ENCODE measurements around the gene ZNF431.
"Not testable (repeated sequence)": the region's sequence is repeated elsewhere in the genome, so short reads cannot be mapped to it uniquely, and the experiment has no call there.

Gene ZNF431

DNA sequence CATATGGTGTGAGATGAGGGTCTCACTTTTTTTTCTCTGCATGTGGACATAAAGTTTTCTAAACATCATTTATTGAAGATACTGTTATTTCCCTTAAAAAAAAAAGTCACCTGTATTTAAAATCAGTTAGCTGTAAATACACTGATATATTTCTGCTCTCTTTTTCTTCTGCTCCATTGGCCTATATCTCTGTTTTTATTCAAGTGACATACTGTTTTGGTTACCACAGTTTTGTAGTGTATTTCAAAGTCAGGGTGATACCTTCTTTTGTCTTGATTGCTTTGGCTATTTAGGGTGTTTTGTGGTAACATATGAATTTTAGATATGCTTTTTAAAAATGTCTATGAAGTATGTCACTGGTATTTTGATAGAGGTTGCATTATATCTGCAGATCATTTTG, 15.8 kb upstream of the ZNF431 start:
- H3K4me3 ChIP-seq (ENCODE audit: insufficient read depth, low read depth, low read length): no peak overlapping the region
- H3K9me3 ChIP-seq (ENCODE audit: control insufficient read depth, low read length): no peaks in the 10 kb centered on the region
- H3K27ac ChIP-seq (ENCODE audit: insufficient read depth, low read depth, low read length, poor library complexity, severe bottlenecking): no peak overlapping the region
- no peaks in the 10 kb centered on the region for H3K36me3 ChIP-seq (ENCODE audit: control insufficient read depth, insufficient read depth, low read length)
- H3K27me3 ChIP-seq (ENCODE audit: control insufficient read depth, insufficient read depth, low read length, poor library complexity, severe bottlenecking): no peaks in the 10 kb centered on the region
- no peaks in the 10 kb centered on the region for H3K4me1 ChIP-seq (ENCODE audit: control insufficient read depth, insufficient read depth, low read length)

DNA sequence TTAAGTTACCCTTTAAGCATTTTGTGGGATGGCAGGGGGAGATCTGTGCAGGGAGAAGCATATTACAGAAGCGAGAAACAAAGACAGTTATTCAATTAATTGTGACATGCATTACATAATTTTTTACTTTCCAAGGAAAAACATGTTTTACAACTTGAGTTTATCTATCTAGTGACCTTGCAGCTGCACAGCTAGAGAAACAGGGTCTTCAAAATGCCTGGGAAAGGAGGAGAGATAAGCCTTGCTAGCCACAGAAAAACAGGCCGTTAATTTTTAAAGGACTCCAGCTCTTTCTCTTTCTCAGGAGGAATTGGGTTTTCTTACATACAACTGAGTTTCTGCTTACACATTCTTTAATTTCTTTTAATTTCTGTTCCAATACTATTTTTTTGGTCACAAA, 14.8 kb upstream of the ZNF431 start:
- H3K4me3 ChIP-seq (ENCODE audit: insufficient read depth, low read depth, low read length): no peak overlapping the region
- H3K4me1 ChIP-seq (ENCODE audit: control insufficient read depth, insufficient read depth, low read length): no peaks in the 10 kb centered on the region
- no peaks in the 10 kb centered on the region for H3K36me3 ChIP-seq (ENCODE audit: control insufficient read depth, insufficient read depth, low read length)
- H3K9me3 ChIP-seq (ENCODE audit: control insufficient read depth, low read length): no peaks in the 10 kb centered on the region
- no peaks in the 10 kb centered on the region for H3K27me3 ChIP-seq (ENCODE audit: control insufficient read depth, insufficient read depth, low read length, poor library complexity, severe bottlenecking)
- no peak overlapping the region for H3K27ac ChIP-seq (ENCODE audit: insufficient read depth, low read depth, low read length, poor library complexity, severe bottlenecking)
- 0 to 48% methylated on average over 1 to 2 of the region's 2 CpGs for WGBS, 2 experiments

DNA sequence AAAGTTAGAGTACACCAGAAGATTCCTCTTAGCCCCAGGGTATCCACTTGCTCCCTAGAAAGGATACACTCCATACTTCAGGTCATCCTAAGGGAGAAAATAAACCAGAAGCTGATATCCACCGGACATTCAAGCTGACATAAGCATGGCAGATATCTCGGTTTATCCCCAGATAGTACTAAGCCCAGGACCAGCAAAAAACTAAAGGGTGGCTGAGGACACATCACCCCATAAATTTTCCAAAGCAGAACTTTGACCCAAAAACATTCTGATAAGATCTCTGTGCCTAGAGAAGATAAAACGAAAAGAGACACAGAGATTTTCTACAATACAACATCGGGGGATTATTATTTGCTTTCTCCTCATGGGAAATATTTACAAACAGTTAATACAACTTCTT, 13.9 kb upstream of the ZNF431 start:
- no peaks in the 10 kb centered on the region for H3K9me3 ChIP-seq (ENCODE audit: control insufficient read depth, low read length)
- H3K4me1 ChIP-seq (ENCODE audit: control insufficient read depth, insufficient read depth, low read length): no peaks in the 10 kb centered on the region
- H3K27me3 ChIP-seq (ENCODE audit: control insufficient read depth, insufficient read depth, low read length, poor library complexity, severe bottlenecking): no peaks in the 10 kb centered on the region
- 61 to 67% methylated on average over 3 to 4 of the region's 4 CpGs for WGBS, 2 experiments
- no peak overlapping the region for H3K27ac ChIP-seq (ENCODE audit: insufficient read depth, low read depth, low read length, poor library complexity, severe bottlenecking)
- no peaks in the 10 kb centered on the region for H3K36me3 ChIP-seq (ENCODE audit: control insufficient read depth, insufficient read depth, low read length)
- H3K4me3 ChIP-seq (ENCODE audit: insufficient read depth, low read depth, low read length): no peak overlapping the region

DNA sequence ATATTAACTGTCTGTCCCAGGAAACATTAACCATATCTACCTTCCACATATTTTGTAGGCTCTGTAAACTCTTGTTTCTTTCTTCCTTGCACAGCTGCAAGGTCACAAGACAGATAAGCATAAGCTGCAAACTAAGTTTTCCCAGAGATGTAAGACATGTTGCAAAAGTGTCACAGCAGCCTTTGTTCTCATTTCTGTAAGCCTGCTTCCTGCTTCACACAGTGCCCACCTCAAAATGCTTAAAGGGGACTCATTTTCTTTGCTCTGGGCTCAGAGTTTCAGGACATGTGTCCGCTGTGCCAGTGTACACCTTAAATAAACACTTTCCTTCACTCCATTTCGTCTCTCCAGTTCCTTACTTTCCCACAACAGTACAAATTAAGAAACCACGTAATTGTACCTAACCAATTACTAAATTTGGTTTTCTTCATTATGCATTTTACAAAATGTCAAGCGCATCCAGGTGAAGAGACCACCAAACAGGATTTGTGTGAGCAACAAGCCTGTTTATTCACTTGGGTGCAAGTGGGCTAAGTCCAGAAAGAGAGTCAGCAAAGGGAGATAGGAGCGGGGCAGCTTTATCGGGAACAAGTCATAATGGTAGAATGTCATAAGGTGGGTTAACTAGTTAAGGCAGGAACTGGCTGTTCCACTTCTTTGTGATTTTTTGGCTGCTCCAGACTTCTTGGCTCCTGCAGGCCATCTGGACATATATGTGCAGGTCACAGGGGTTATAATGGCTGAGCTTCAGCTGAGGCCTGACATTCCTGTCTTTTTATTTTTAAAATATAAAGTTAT, 12.7 kb upstream of the ZNF431 start:
- Histone ChIP-seq H3K4me3 (ENCODE audit: insufficient read depth, low read depth, low read length) (no peak overlapping the region), H3K27ac (ENCODE audit: insufficient read depth, low read depth, low read length, poor library complexity, severe bottlenecking) (no peak overlapping the region), H3K9me3 (ENCODE audit: control insufficient read depth, low read length) (no peaks in the 10 kb centered on the region), H3K36me3 (ENCODE audit: control insufficient read depth, insufficient read depth, low read length) (no peaks in the 10 kb centered on the region), H3K4me1 (ENCODE audit: control insufficient read depth, insufficient read depth, low read length) (no peaks in the 10 kb centered on the region), H3K27me3 (ENCODE audit: control insufficient read depth, insufficient read depth, low read length, poor library complexity, severe bottlenecking) (no peaks in the 10 kb centered on the region)
- WGBS, 2 experiments: 94 to 98% methylated on average over 6 of the region's 6 CpGs

DNA sequence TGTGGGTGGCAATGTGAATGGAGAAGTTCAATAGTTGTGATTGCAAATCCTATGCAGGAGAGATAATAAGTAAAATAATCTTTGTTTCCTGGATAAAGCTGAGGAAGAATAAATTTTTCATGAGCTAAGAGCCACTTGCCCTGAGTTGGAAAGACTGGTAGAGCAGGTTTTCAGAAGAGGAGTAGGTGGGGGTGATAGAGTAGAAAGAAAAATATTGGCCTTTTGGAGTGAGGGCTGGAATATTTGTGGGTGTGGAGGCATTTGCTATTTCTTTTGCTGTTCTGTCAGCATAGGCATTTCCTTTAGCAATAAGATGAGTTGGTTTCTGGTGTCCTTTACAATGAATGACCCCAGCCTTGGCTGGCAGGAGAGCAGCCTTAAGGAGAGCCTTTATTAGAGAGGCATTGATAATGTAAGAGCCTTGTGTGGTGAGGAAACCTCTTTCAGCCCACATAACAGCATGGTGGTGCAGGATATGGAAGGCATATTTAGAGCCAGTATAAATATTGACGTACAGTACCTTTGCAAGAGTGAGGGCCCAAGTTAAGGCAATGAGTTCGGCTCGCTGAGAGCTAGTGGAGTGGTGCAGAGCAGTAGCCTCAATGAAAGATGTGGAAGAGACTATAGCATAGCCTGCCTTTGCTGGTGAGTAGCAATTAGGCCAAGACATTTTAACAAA, 11.6 kb upstream of the ZNF431 start:
- H3K4me1 ChIP-seq (ENCODE audit: control insufficient read depth, insufficient read depth, low read length): no peaks in the 10 kb centered on the region
- H3K27ac ChIP-seq (ENCODE audit: insufficient read depth, low read depth, low read length, poor library complexity, severe bottlenecking): no peak overlapping the region
- H3K9me3 ChIP-seq (ENCODE audit: control insufficient read depth, low read length): no peaks in the 10 kb centered on the region
- H3K36me3 ChIP-seq (ENCODE audit: control insufficient read depth, insufficient read depth, low read length): no peaks in the 10 kb centered on the region
- H3K27me3 ChIP-seq (ENCODE audit: control insufficient read depth, insufficient read depth, low read length, poor library complexity, severe bottlenecking): no peaks in the 10 kb centered on the region
- 63 to 67% methylated on average over 3 of the region's 3 CpGs for WGBS, 2 experiments
- H3K4me3 ChIP-seq (ENCODE audit: insufficient read depth, low read depth, low read length): no peak overlapping the region

DNA sequence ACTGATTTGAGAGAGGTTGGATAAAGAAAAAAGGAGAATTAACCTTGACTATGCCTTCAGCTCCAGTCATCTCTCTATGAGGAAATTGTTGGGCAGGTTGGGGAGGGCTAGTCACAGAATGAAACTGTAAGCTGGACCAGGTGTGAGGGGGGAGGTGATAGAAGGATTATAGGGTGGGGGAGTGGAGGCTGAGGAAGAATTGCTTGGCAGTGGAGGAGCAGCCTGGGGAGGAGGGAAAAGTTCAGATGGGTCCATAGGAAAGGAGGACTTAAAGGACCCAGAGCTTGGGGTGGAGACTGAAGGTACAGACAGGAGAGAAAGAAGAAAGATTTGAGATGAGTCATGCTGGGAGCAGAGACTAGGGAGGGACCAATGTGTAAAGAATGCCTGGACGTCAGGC, 8.2 kb upstream of the ZNF431 start:
- H3K36me3 ChIP-seq (ENCODE audit: control insufficient read depth, insufficient read depth, low read length): no peaks in the 10 kb centered on the region
- no peaks in the 10 kb centered on the region for H3K9me3 ChIP-seq (ENCODE audit: control insufficient read depth, low read length)
- WGBS, 2 experiments: 79 to 95% methylated on average over 1 of the region's 1 CpG
- H3K27me3 ChIP-seq (ENCODE audit: control insufficient read depth, insufficient read depth, low read length, poor library complexity, severe bottlenecking): no peaks in the 10 kb centered on the region
- no peaks in the 10 kb centered on the region for H3K4me1 ChIP-seq (ENCODE audit: control insufficient read depth, insufficient read depth, low read length)
- H3K27ac ChIP-seq (ENCODE audit: insufficient read depth, low read depth, low read length, poor library complexity, severe bottlenecking): no peak overlapping the region
- H3K4me3 ChIP-seq (ENCODE audit: insufficient read depth, low read depth, low read length): no peak overlapping the region

DNA sequence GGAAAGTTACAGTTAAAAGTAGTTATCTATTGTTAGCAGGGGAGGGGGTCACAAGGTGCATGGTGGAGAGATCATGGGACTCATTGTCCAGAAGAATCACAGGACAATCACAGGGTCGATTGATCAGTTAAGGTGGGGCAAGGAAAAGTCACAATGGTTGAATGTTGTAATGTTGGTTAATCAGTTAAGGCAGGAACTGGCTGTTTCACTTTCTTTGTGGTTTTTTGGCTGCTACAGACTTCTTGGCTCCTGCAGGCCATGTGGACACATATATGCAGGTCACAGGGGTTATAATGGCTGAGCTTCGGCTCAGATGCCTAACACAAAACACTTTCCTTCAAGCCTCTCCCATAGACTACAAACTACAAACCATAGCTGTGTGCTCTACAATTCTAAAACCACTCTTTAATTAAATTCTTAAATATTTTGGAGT, 6.9 kb upstream of the ZNF431 start:
- H3K9me3 ChIP-seq (ENCODE audit: control insufficient read depth, low read length): no peaks in the 10 kb centered on the region
- no peaks in the 10 kb centered on the region for H3K4me1 ChIP-seq (ENCODE audit: control insufficient read depth, insufficient read depth, low read length)
- H3K27ac ChIP-seq (ENCODE audit: insufficient read depth, low read depth, low read length, poor library complexity, severe bottlenecking): no peak overlapping the region
- H3K4me3 ChIP-seq (ENCODE audit: insufficient read depth, low read depth, low read length): no peak overlapping the region
- H3K36me3 ChIP-seq (ENCODE audit: control insufficient read depth, insufficient read depth, low read length): no peaks in the 10 kb centered on the region
- H3K27me3 ChIP-seq (ENCODE audit: control insufficient read depth, insufficient read depth, low read length, poor library complexity, severe bottlenecking): no peaks in the 10 kb centered on the region
- 92 to 94% methylated on average over 2 of the region's 2 CpGs for WGBS, 2 experiments

DNA sequence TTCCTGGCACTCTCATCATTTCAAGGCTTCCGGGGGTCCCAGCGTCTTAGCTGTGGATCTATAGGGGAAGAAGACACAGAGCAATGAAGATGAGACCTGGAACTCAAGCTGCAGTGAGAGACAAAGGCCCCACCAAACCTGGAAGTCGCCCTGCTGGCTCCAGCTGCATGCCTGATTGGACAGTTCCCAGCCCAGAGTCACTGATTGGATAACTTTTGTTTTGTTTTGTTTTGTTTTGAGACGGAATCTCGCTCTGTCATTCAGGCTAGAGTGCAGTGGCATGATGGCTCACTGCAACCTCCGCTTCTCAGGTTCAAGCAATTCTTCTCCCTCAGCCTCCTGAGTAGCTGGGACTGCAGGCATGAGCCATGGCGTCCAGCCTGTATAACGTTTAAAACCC, 6.4 kb upstream of the ZNF431 start:
- WGBS, 2 experiments: 81% methylated on average over 8 of the region's 8 CpGs
- Histone ChIP-seq H3K36me3 (ENCODE audit: control insufficient read depth, insufficient read depth, low read length) (no peaks in the 10 kb centered on the region), H3K27me3 (ENCODE audit: control insufficient read depth, insufficient read depth, low read length, poor library complexity, severe bottlenecking) (no peaks in the 10 kb centered on the region), H3K4me1 (ENCODE audit: control insufficient read depth, insufficient read depth, low read length) (no peaks in the 10 kb centered on the region), H3K27ac (ENCODE audit: insufficient read depth, low read depth, low read length, poor library complexity, severe bottlenecking) (no peak overlapping the region), H3K9me3 (ENCODE audit: control insufficient read depth, low read length) (no peaks in the 10 kb centered on the region), H3K4me3 (ENCODE audit: insufficient read depth, low read depth, low read length) (no peak overlapping the region)

DNA sequence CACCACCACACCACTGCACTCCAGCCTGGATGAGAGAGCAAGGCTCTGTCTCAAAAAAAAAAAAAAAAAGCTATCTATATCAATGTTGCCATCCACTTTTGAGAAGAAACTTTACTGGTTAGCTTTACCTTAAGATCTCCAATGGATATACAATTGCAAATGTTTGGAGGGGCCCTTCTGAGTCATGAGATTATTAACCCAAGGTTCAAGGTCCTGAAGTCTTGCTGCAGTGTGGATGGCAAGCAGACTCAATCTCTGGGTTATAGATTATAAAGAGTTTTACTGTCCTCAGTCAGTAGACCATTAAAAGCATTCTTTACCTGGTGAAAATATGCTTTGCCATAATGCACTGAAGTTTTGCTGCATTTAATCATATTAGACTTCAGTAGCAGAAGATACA, 3.7 kb upstream of the ZNF431 start:
- H3K27ac ChIP-seq (ENCODE audit: insufficient read depth, low read depth, low read length, poor library complexity, severe bottlenecking): no peak overlapping the region
- H3K9me3 ChIP-seq (ENCODE audit: control insufficient read depth, low read length): no peaks in the 10 kb centered on the region
- no peaks in the 10 kb centered on the region for H3K4me1 ChIP-seq (ENCODE audit: control insufficient read depth, insufficient read depth, low read length)
- H3K4me3 ChIP-seq (ENCODE audit: insufficient read depth, low read depth, low read length): no peak overlapping the region
- no peaks in the 10 kb centered on the region for H3K27me3 ChIP-seq (ENCODE audit: control insufficient read depth, insufficient read depth, low read length, poor library complexity, severe bottlenecking)
- H3K36me3 ChIP-seq (ENCODE audit: control insufficient read depth, insufficient read depth, low read length): no peaks in the 10 kb centered on the region

DNA sequence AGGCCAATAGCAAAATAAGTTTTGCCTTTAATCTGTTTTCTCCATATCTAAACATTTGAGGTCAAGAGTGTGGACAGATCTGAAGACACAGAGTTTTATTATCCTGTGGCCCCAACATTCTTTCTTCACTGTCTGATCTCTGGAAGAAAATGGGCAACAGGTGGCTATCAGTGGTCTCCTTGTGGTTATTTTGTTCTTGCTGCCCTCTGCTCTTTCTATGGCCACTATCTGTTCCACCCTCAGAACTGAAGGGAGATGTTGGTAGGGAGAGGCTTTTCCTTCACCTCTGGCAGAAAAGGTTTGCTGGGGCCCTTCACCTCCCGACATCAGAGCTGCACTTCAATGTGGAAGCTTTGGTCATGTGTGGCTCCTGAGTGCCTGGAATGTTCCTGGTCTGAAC, 834 bp upstream of the ZNF431 start:
- not testable (repeated sequence) for H3K27me3 ChIP-seq (ENCODE audit: control insufficient read depth, insufficient read depth, low read length, poor library complexity, severe bottlenecking); H3K9me3 ChIP-seq (ENCODE audit: control insufficient read depth, low read length)
- WGBS, 2 experiments: 86 to 94% methylated on average over 1 of the region's 1 CpG

More for the DNA sequence above, 834 bp upstream of the ZNF431 start:
- not testable (repeated sequence) for H3K4me3 ChIP-seq (ENCODE audit: insufficient read depth, low read depth, low read length); H3K4me1 ChIP-seq (ENCODE audit: control insufficient read depth, insufficient read depth, low read length); H3K27ac ChIP-seq (ENCODE audit: insufficient read depth, low read depth, low read length, poor library complexity, severe bottlenecking)
- peaks cover 26% of the 10 kb centered on the region for H3K36me3 ChIP-seq (ENCODE audit: control insufficient read depth, insufficient read depth, low read length)

Data from ectodermal cell (in vitro differentiated cells).